HepG2 (cell line): ENCODE measurements around the gene ZNF606.

Source experiments
- EZH2 ChIP-seq: conservative IDR thresholded peaks from 2 replicates; pipeline ENCODE4 v1.6.1; 2012; ENCODE audit warnings: mild to moderate bottlenecking, low read depth, low read length, moderate library complexity
- ZNF639 ChIP-seq: conservative IDR thresholded peaks from 2 replicates; pipeline ENCODE4 v1.6.1; 2018; ENCODE audit warnings: missing genetic modification reagents
- ZNF644 ChIP-seq: IDR thresholded peaks from 2 replicates; pipeline ENCODE4 v1.6.1; 2016; ENCODE audit warnings: low read depth

GRCh38 chr19:58009666-58010301 lies 7.2 kb upstream of the ZNF606 start:
- TF ChIP-seq ZNF639 (CRISPR knock-in tag) (no peak), ZNF644 (CRISPR knock-in tag) (no peak), EZH2 (no peak)
